T-helper 22 cell (primary cell): ENCODE results near the gene MIPOL1.
"Not testable (repeated sequence)": the region's sequence is repeated elsewhere in the genome, so short reads cannot be mapped to it uniquely, and the experiment has no call there.

Experiments
- DNase-seq: peaks from one replicate; pipeline ENCODE4 v3.0.0-alpha.2; 2020; ENCODE audit warnings: low read depth

Gene MIPOL1

GRCh38 chr14:37546621-37547447, 349.1 kb downstream of the MIPOL1 start:
- DNase-seq, result no peak

- DNase-seq, result no peak
Measured at GRCh38 chr14:37550511-37550910, 352.8 kb downstream of the MIPOL1 start.

GRCh38 chr14:37551119-37551518, 353.4 kb downstream of the MIPOL1 start:
- DNase-seq, result no peak

- no peak for DNase-seq
Measured at GRCh38 chr14:37553935-37554550, 356.3 kb downstream of the MIPOL1 start.

- DNase-seq, result not testable (repeated sequence)
Measured at GRCh38 chr14:37555596-37555995, 357.9 kb downstream of the MIPOL1 start.

- no peak for DNase-seq
Measured at GRCh38 chr14:37558740-37559139, 361.0 kb downstream of the MIPOL1 start.

- no peak for DNase-seq
Measured at GRCh38 chr14:37559386-37559785, 361.6 kb downstream of the MIPOL1 start.

- no peak for DNase-seq
Measured at GRCh38 chr14:37563189-37563588, 365.5 kb downstream of the MIPOL1 start.

- no peak for DNase-seq
Measured at GRCh38 chr14:37565550-37565949, 367.8 kb downstream of the MIPOL1 start.

- no peak for DNase-seq
Measured at GRCh38 chr14:37566811-37567371, 369.2 kb downstream of the MIPOL1 start.

- DNase-seq, result no peak
Measured at GRCh38 chr14:37569729-37570128, 372.0 kb downstream of the MIPOL1 start.

GRCh38 chr14:37571391-37571790, 373.7 kb downstream of the MIPOL1 start:
- no peak for DNase-seq

GRCh38 chr14:37573356-37573755, 375.6 kb downstream of the MIPOL1 start:
- DNase-seq, result no peak

- DNase-seq, result no peak
Measured at GRCh38 chr14:37579274-37579673, 381.5 kb downstream of the MIPOL1 start.

- DNase-seq, result no peak
Measured at GRCh38 chr14:37580146-37580545, 382.4 kb downstream of the MIPOL1 start.

- no peak for DNase-seq
Measured at GRCh38 chr14:37583358-37584210, 385.8 kb downstream of the MIPOL1 start.

GRCh38 chr14:37584211-37585100, 386.7 kb downstream of the MIPOL1 start:
- no peak for DNase-seq

- no peak for DNase-seq
Measured at GRCh38 chr14:37585101-37585511, 387.4 kb downstream of the MIPOL1 start.

GRCh38 chr14:37585971-37586796, 388.4 kb downstream of the MIPOL1 start:
- DNase-seq, result no peak

GRCh38 chr14:37586797-37587130, 389.0 kb downstream of the MIPOL1 start:
- DNase-seq, result no peak
